B cell (primary cell): ENCODE data around the gene ATPAF1. TPM values are rescaled to one million over a fixed set of nuclear protein-coding genes. Genes with fewer than 3 reads are reported as not detected.

ENCODE experiments used
- ATAC-seq: fragments of 200-7000 bp; cut with Tn5 transposase; one replicate; pipeline ENCODE4 v1.10.0; 2021; ENCODE audit warnings: low read depth, mild to moderate bottlenecking, moderate number of reproducible peaks, moderate library complexity
- CTCF ChIA-PET: fragments of 350-600 bp; sonication (Branson Sonifier 250); formaldehyde crosslinking; loops from one replicate; lab custom pipeline; 2021; ENCODE audit warnings: antibody characterized with exemption, inconsistent platforms; lab: Charles Lee
- POLR2A ChIA-PET: fragments of 350-600 bp; sonication (Branson Sonifier 250); formaldehyde crosslinking; loops from one replicate; lab custom pipeline; 2021; ENCODE audit warnings: antibody characterized with exemption; lab: Charles Lee
- DNase-seq: peaks from one replicate; pipeline ENCODE4 v3.0.0; 2013
- H2AFZ ChIP-seq: 2 replicates; pipeline ENCODE4 v1.6.1; 2012; ENCODE audit warnings: mild to moderate bottlenecking, low read depth, low read length; ENCODE audit not compliant: insufficient read depth, poor library complexity, severe bottlenecking
- H3K27ac ChIP-seq, 2 donors: 1 replicate in 1 of 2; 2 replicates in 1 of 2; pipeline ENCODE4 v1.5.1; 2012 to 2013; ENCODE audit warnings: low read length in 2 of 2, mild to moderate bottlenecking in 2 of 2, moderate library complexity in 1 of 2
- H3K27me3 ChIP-seq, 4 experiments: fragments of 200-600 bp in 1 of 4; sonication (generic) in 1 of 4; replicated peaks in 1 of 4; 1 replicate in 2 of 4; 2 replicates in 2 of 4; pipeline versions ENCODE4 v1.6.1 to v1.7.0; 2013 to 2016; ENCODE audit warnings: low read length in 3 of 4, mild to moderate bottlenecking in 2 of 4, mixed read lengths in 1 of 4, moderate library complexity in 1 of 4; ENCODE audit not compliant: insufficient read depth in 4 of 4, control insufficient read depth in 3 of 4; ENCODE audit errors: control extremely low read depth in 1 of 4
- H3K36me3 ChIP-seq, 2 experiments: replicated peaks in 1 of 2; 1 replicate in 1 of 2; 2 replicates in 1 of 2; pipeline versions ENCODE4 v1.6.1 to v1.7.1; 2013; ENCODE audit warnings: low read length in 1 of 2; ENCODE audit not compliant: insufficient read depth in 2 of 2, control insufficient read depth in 1 of 2; ENCODE audit errors: control extremely low read depth in 1 of 2, extremely low read depth in 1 of 2
- H3K4me1 ChIP-seq, 2 donors: fragments of 200-600 bp in 1 of 2; sonication (generic) in 1 of 2; 1 replicate in 1 of 2; 2 replicates in 1 of 2; pipeline versions ENCODE4 v1.5.1 to v1.6.1; 2013 to 2017; ENCODE audit warnings: low read length in 2 of 2; ENCODE audit not compliant: control insufficient read depth in 2 of 2, insufficient read depth in 2 of 2
- H3K4me2 ChIP-seq: replicated peaks from 2 replicates; pipeline ENCODE3; 2012; ENCODE audit warnings: mild to moderate bottlenecking, low read depth, low read length; ENCODE audit not compliant: poor library complexity, severe bottlenecking
- H3K4me3 ChIP-seq, 5 experiments: fragments of 200-600 bp in 1 of 5; sonication (generic) in 1 of 5; 1 replicate in 3 of 5; 2 replicates in 2 of 5; pipeline versions ENCODE4 v1.5.1 to v1.7.0; 2011 to 2016; ENCODE audit warnings: low read length in 4 of 5, mild to moderate bottlenecking in 4 of 5, low read depth in 2 of 5, control low read depth in 1 of 5, moderate library complexity in 1 of 5; ENCODE audit not compliant: insufficient read depth in 1 of 5; ENCODE audit errors: control extremely low read depth in 1 of 5, extremely low read depth in 1 of 5
- H3K79me2 ChIP-seq: fragments of 200-600 bp; sonication (generic); one replicate; pipeline ENCODE4 v1.6.0; 2016; ENCODE audit warnings: low read length; ENCODE audit not compliant: control insufficient read depth, insufficient read depth
- H3K9ac ChIP-seq: fragments of 200-600 bp; sonication (generic); 2 replicates; pipeline ENCODE4 v1.6.1; 2017; ENCODE audit warnings: mild to moderate bottlenecking, low read length, moderate library complexity
- H3K9me3 ChIP-seq, 3 donors: one replicate each; pipeline versions ENCODE4 v1.6.1 to v1.7.1; 2013; ENCODE audit warnings: low read length in 2 of 3; ENCODE audit not compliant: control insufficient read depth in 2 of 3, insufficient read depth in 1 of 3; ENCODE audit errors: control extremely low read depth in 1 of 3
- H4K20me1 ChIP-seq: 2 replicates; pipeline ENCODE4 v1.6.0; 2012; ENCODE audit warnings: mild to moderate bottlenecking, low read length; ENCODE audit not compliant: insufficient read depth, control insufficient read depth, poor library complexity, severe bottlenecking
- H3K27ac Mint-ChIP-seq: one replicate; pipeline ENCODE4 v1.8.0; 2021; ENCODE audit warnings: mixed read lengths
- H3K27me3 Mint-ChIP-seq: one replicate; pipeline ENCODE4 v1.8.0; 2021; ENCODE audit warnings: mixed read lengths
- H3K4me1 Mint-ChIP-seq: one replicate; pipeline ENCODE4 v1.8.0; 2021; ENCODE audit warnings: mixed read lengths
- H3K4me3 Mint-ChIP-seq: one replicate; pipeline ENCODE4 v1.8.0; 2021; ENCODE audit warnings: mixed read lengths
- H3K9me3 Mint-ChIP-seq: one replicate; pipeline ENCODE4 v1.8.0; 2022; ENCODE audit warnings: mixed read lengths; ENCODE audit not compliant: insufficient read depth
- CTCF ChIP-seq: fragments of 200-600 bp; IDR thresholded peaks from one replicate; pipeline ENCODE4 v1.8.0; 2022; ENCODE audit warnings: antibody characterized with exemption, mild to moderate bottlenecking
- EZH2 ChIP-seq: IDR thresholded peaks from 2 replicates; pipeline ENCODE4 v1.6.1; 2012; ENCODE audit warnings: borderline replicate concordance, low read depth, mild to moderate bottlenecking, moderate library complexity, low read length; ENCODE audit not compliant: insufficient read depth, poor library complexity, severe bottlenecking
- WGBS: methylation state at CpG from one replicate; pipeline ENCODE4 v1.1.5; 2013; ENCODE audit warnings: missing lambda C conversion rate; ENCODE audit not compliant: insufficient coverage; 5-methylcytosine and 5-hydroxymethylcytosine counted together
- intact Hi-C: fragments of 100-400 bp; cut with micrococcal nuclease; formaldehyde crosslinking; loops from one replicate; pipeline ENCODE4 v1.10.0; 2022
- polyA plus RNA-seq: library from polyadenylated mRNA; depleted of rRNA; stranded (reverse); fragments of >200 nt; gene quantifications from 2 replicates; pipeline ENCODE4 v1.2.3, GENCODE V29; 2012
- total RNA-seq, 2 donors: library from RNA; stranded (reverse); fragments of 120-200 nt in 1 of 2; gene quantifications; 1 replicate in 1 of 2; 2 replicates in 1 of 2; pipeline versions ENCODE4 v1.2.3 to v1.2.4, GENCODE V29; 2013 to 2022

ATPAF1 gene
- total and polyA plus RNA-seq, 2 donors (not counting 1 experiment from before 2014, with no cell fraction given) = 18.3 to 22.0 TPM

GRCh38 chr1:46607345-46608130 lies 60.6 kb downstream of the ATPAF1 start:
- TF ChIP-seq CTCF (no peak), EZH2 (no peak)
- no peak overlapping the region for H3K9ac ChIP-seq
- ChIA-PET POLR2A (interaction anchor here (1.3 kb wide), 1 partner anchor 9 kb away, joined by 4 read pairs; the partner anchor contains the start of gene MOB3C), CTCF (interaction anchor here (0.7 kb wide), 1 partner anchor 962 kb away, joined by 5 read pairs; no protein-coding TSS in a partner anchor)
- DNase-seq = no peak
- no peaks in the 10 kb centered on the region for H3K9me3 ChIP-seq
- H3K4me3 Mint-ChIP-seq = no peak overlapping the region
- intact Hi-C loops = no loop called here
- no peak overlapping the region for H3K27ac Mint-ChIP-seq
- H3K4me1 ChIP-seq = peaks cover 12 to 23% of the 10 kb centered on the region in 2 donors
- H3K27ac ChIP-seq = no peak overlapping the region
- no peak overlapping the region for H2AFZ ChIP-seq
- no peak for ATAC-seq
- H3K27me3 ChIP-seq = no peaks in the 10 kb centered on the region
- H3K4me2 ChIP-seq = no peak overlapping the region
- no peaks in the 10 kb centered on the region for H3K27me3 Mint-ChIP-seq
- peaks cover 6 to 29% of the 10 kb centered on the region in 2 experiments for H3K36me3 ChIP-seq
- peaks cover 18% of the 10 kb centered on the region for H4K20me1 ChIP-seq
- no peak overlapping the region for H3K4me3 ChIP-seq
- WGBS = 97% methylated on average over 7 of the region's 7 CpGs
- H3K9me3 Mint-ChIP-seq = no peaks in the 10 kb centered on the region
- peaks cover 22% of the 10 kb centered on the region for H3K79me2 ChIP-seq
- H3K4me1 Mint-ChIP-seq = peaks cover 29% of the 10 kb centered on the region
